ENCODE results near the gene EPB42.

- TF ChIP-seq, protein P1, sequence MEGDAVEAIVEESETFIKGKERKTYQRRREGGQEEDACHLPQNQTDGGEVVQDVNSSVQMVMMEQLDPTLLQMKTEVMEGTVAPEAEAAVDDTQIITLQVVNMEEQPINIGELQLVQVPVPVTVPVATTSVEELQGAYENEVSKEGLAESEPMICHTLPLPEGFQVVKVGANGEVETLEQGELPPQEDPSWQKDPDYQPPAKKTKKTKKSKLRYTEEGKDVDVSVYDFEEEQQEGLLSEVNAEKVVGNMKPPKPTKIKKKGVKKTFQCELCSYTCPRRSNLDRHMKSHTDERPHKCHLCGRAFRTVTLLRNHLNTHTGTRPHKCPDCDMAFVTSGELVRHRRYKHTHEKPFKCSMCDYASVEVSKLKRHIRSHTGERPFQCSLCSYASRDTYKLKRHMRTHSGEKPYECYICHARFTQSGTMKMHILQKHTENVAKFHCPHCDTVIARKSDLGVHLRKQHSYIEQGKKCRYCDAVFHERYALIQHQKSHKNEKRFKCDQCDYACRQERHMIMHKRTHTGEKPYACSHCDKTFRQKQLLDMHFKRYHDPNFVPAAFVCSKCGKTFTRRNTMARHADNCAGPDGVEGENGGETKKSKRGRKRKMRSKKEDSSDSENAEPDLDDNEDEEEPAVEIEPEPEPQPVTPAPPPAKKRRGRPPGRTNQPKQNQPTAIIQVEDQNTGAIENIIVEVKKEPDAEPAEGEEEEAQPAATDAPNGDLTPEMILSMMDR (IDR thresholded peaks at IDR 0.05; ENCODE audit: low read depth, low read length) = no peak
- no peak for TF ChIP-seq EZH2phosphoT487 (IDR thresholded peaks at IDR 0.05; ENCODE audit: low read depth)
These were observed 45.6 kb upstream of the EPB42 start for GRCh38 chr15:43266386-43266785.

Data from OCI-LY3 (cell line).